Colonic mucosa (tissue), 4 donors: ENCODE data around the gene GABBR1. TPM values are rescaled to one million over a fixed set of nuclear protein-coding genes. Genes with fewer than 3 reads are reported as not detected.

Experiments used
- DNase-seq: peaks from one replicate; pipeline ENCODE4 v3.0.0-alpha.2; 2020
- H3K27ac ChIP-seq: fragments of 200-600 bp; one replicate; pipeline ENCODE4 v1.8.0; 2021
- H3K27me3 ChIP-seq: fragments of 200-600 bp; one replicate; pipeline ENCODE4 v1.8.0; 2021
- H3K36me3 ChIP-seq: fragments of 200-600 bp; one replicate; pipeline ENCODE4 v1.8.0; 2021
- H3K4me1 ChIP-seq: fragments of 200-600 bp; one replicate; pipeline ENCODE4 v1.8.0; 2021; ENCODE audit warnings: mild to moderate bottlenecking
- H3K4me3 ChIP-seq: fragments of 200-600 bp; one replicate; pipeline ENCODE4 v1.8.0; 2021
- H3K9ac ChIP-seq, 2 donors: one replicate each; pipeline ENCODE4 v1.7.0; 2013; ENCODE audit warnings: control low read depth in 2 of 2, low read depth in 2 of 2, low read length in 2 of 2
- H3K9me3 ChIP-seq: fragments of 200-600 bp; one replicate; pipeline ENCODE4 v1.8.0; 2021
- intact Hi-C: fragments of 100-400 bp; cut with DNase I; formaldehyde crosslinking; loops from one replicate; pipeline ENCODE4 v1.14.1; 2022
- total RNA-seq, 2 donors: library from RNA; stranded (reverse); fragmentation: NEBNext Ultra II Directional in 1 of 2; extraction: Animal tissue kit (Norgen Biotek cat#: 25700) in 1 of 2; gene quantifications; one replicate each; pipeline ENCODE4 v1.2.1, GENCODE V29; 2021
- TF ChIP-seq, protein P1 (sequence below): fragments of 200-600 bp; IDR thresholded peaks from one replicate; pipeline ENCODE4 v1.8.0; 2022; ENCODE audit warnings: antibody characterized with exemption, mild to moderate bottlenecking
- donor health status: healthy.
- donor health status: DM: no; HTN: no; CAD: no.
- donor health status: DM: no; HTN: no; CAD: no.

GABBR1 gene
- total RNA-seq, 2 donors from 2014 or later = 15.5 to 18.6 TPM

DNA sequence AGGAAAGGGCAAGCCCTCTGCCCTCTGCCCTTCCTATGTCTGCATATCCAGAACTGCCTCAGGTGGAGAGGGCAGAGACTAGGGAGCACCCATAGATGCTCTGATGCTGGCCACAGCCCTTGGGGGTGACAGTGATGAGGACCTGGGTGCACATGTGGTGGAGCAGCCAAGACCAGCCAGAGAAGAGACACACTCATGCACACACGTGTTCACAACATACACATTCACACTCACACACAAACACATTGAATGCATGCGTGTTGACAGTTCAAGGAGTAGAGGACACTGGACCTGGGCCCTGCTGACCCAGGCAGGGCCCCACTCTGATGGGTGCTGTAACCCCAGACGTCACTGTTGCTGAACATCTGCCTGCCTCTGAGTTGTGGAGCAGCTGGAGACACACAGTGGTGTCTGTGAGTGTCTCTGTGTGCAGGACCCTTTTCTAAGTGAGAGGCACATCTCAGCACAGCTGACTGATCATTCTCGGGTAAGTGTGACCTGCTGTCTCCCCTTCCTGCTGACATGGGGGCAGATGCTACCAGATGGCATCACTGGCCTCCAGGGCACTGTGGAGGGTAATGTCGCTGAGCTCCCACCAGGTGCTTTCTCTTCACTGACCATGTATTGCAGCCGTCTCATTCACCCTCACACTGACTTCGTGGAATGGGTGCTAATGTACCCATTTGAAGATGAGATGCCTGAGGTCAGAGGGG, 115.1 kb downstream of the GABBR1 start:
- no peak for DNase-seq
- H3K27ac ChIP-seq = no peak overlapping the region
- TF ChIP-seq, protein P1, sequence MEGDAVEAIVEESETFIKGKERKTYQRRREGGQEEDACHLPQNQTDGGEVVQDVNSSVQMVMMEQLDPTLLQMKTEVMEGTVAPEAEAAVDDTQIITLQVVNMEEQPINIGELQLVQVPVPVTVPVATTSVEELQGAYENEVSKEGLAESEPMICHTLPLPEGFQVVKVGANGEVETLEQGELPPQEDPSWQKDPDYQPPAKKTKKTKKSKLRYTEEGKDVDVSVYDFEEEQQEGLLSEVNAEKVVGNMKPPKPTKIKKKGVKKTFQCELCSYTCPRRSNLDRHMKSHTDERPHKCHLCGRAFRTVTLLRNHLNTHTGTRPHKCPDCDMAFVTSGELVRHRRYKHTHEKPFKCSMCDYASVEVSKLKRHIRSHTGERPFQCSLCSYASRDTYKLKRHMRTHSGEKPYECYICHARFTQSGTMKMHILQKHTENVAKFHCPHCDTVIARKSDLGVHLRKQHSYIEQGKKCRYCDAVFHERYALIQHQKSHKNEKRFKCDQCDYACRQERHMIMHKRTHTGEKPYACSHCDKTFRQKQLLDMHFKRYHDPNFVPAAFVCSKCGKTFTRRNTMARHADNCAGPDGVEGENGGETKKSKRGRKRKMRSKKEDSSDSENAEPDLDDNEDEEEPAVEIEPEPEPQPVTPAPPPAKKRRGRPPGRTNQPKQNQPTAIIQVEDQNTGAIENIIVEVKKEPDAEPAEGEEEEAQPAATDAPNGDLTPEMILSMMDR = no peak
- H3K9ac ChIP-seq = no peak overlapping the region
- H3K4me1 ChIP-seq = no peaks in the 10 kb centered on the region
- intact Hi-C loops = no loop called here
- no peaks in the 10 kb centered on the region for H3K27me3 ChIP-seq
- no peaks in the 10 kb centered on the region for H3K9me3 ChIP-seq
- no peaks in the 10 kb centered on the region for H3K36me3 ChIP-seq
- no peak overlapping the region for H3K4me3 ChIP-seq

DNA sequence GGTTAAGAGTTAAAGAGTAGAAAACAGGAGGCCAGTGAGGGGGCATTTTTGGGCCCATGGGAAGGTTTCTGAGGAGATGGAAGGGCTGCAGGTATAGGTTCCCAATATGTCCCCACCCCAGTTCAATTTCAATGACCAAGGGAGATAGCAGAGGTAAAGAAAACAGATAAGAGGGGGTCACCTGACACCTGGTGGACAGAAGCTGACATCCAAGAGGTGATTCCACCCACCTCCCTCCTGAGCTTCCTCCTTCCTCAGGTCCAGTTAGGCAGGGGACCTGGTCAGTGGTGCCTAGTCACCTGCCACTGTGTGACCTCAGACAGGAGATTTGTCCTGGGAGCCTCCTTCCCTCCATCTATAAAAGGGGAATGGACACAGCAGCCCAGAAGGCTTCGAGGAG, 115.7 kb downstream of the GABBR1 start:
- intact Hi-C loops = no loop called here
- Histone ChIP-seq H3K4me1 (no peaks in the 10 kb centered on the region), H3K27me3 (no peaks in the 10 kb centered on the region), H3K36me3 (no peaks in the 10 kb centered on the region), H3K27ac (no peak overlapping the region), H3K4me3 (no peak overlapping the region), H3K9me3 (no peaks in the 10 kb centered on the region), H3K9ac (no peak overlapping the region)
- TF ChIP-seq, protein P1 = no peak
- no peak for DNase-seq

DNA sequence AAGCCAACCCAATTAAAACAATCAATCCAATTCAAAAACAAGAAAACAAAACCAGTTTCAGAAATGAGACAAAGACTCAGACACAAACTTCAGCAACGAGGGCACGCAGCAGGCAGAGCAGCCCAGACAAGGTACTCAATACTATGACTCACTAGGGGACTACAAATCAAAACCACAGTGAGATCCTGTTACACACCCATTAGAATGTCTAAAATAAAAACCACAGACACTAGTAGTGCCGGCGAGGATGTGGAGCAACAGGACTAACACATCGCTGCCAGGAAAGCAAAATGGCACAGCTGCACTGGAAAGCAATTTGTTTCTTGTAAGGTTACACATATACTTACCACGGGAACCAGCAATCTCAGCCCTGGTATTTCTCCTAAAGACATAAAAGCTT, 116.9 kb downstream of the GABBR1 start:
- H3K4me3 ChIP-seq = no peak overlapping the region
- no peak overlapping the region for H3K27ac ChIP-seq
- intact Hi-C loops = no loop called here
- no peaks in the 10 kb centered on the region for H3K27me3 ChIP-seq
- H3K9ac ChIP-seq = no peak overlapping the region
- H3K9me3 ChIP-seq = no peaks in the 10 kb centered on the region
- no peaks in the 10 kb centered on the region for H3K4me1 ChIP-seq
- TF ChIP-seq, protein P1 = no peak
- H3K36me3 ChIP-seq = no peaks in the 10 kb centered on the region
- no peak for DNase-seq

DNA sequence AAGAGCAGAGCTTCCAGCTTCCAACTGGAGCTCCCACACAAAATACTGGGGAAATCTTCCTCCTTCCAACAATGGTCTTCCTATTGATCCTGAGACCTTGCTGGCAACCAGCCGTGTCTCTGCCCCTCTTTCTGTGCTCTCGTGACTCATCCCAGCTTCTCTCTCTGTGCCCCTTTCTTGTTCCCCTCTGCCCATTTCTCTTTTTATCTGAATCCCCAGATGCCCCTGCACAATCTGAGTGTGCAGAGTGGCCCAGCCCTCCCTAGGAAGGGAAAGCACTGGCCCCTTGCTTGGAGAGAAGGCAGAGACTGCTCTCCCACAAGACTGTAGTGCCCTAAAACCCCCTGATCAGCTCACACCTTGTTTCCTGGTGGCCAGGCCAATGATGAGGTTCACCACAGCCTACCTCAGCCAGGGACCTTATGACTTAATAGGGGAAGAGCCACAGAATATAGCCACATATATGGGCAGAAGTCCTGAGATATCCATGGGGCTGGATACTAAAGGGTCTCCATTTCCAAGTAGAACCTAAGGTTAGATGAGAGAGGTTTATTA, 122.2 kb downstream of the GABBR1 start:
- Histone ChIP-seq H3K9me3 (no peaks in the 10 kb centered on the region), H3K9ac (no peak overlapping the region), H3K36me3 (no peaks in the 10 kb centered on the region), H3K27ac (no peak overlapping the region), H3K4me1 (no peaks in the 10 kb centered on the region), H3K4me3 (no peak overlapping the region), H3K27me3 (no peaks in the 10 kb centered on the region)
- TF ChIP-seq, protein P1 = no peak
- no peak for DNase-seq
- intact Hi-C loops = no loop called here

DNA sequence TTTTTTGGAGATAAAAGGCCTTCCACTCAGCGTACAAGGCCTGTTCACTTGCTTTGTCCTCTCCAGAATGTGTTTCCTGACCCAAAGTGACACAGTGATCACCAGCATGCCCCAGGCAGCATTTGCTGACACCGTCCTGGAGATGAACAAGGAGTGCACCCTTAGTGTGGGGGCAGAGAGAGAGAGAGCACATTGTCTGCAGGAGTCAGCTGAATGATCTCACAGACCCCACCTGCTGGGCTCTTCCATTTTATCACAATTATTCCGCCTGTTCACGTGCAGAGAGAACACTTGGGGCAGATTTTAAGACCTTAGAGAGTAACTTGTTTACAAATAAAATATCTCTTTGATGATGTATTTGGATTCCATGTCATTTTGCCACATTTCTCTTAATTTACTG, 122.8 kb downstream of the GABBR1 start:
- TF ChIP-seq, protein P1 = no peak
- no peak overlapping the region for H3K27ac ChIP-seq
- no peaks in the 10 kb centered on the region for H3K9me3 ChIP-seq
- H3K36me3 ChIP-seq = no peaks in the 10 kb centered on the region
- no peak overlapping the region for H3K4me3 ChIP-seq
- intact Hi-C loops = no loop called here
- DNase-seq = no peak
- H3K27me3 ChIP-seq = no peaks in the 10 kb centered on the region
- H3K4me1 ChIP-seq = no peaks in the 10 kb centered on the region
- H3K9ac ChIP-seq = no peak overlapping the region

Other genes starting within 250 kb of the GABBR1 start
- gene OR12D2, start 237.6 kb downstream of the GABBR1 start, total RNA-seq = not detected
- gene OR12D1, start 218.3 kb downstream of the GABBR1 start, total RNA-seq = not detected
- gene OR10C1, start 193.9 kb downstream of the GABBR1 start, total RNA-seq = not detected
- not detected for gene OR11A1, start 176.1 kb downstream of the GABBR1 start, total RNA-seq
- gene OR2H1, start 176.0 kb downstream of the GABBR1 start, total RNA-seq = not detected
- gene MAS1L, start 145.2 kb downstream of the GABBR1 start, total RNA-seq = under 1 TPM in 1 of 2 donors, not detected in 1; 0.54 TPM
- gene UBD, start 73.5 kb downstream of the GABBR1 start, total RNA-seq = 10 to 100 TPM in 1 of 2 donors, under 1 TPM in 1; 0.86 to 10.3 TPM
- not detected for gene OR2H2, start 48.1 kb downstream of the GABBR1 start, total RNA-seq
- not detected for gene MOG, start 23.9 kb upstream of the GABBR1 start, total RNA-seq
- not detected for gene ZFP57, start 48.0 kb upstream of the GABBR1 start, total RNA-seq
- gene HLA-F, start 90.3 kb upstream of the GABBR1 start, total RNA-seq = 100 to 1,000 TPM in 1 of 2 donors, 10 to 100 TPM in 1; 58.8 to 201 TPM
- 10 to 100 TPM; 55.3 to 91.3 TPM for gene HLA-G, start 194.6 kb upstream of the GABBR1 start, total RNA-seq